ENCODE measurements around the gene PGAM1.

- TF ChIP-seq CTCF (IDR thresholded peaks at IDR 0.05) (no peak), POLR2AphosphoS5 (IDR thresholded peaks at IDR 0.05) (no peak)
Observed at GRCh38 chr10:97459111-97459510, 33.1 kb downstream of the PGAM1 start.

All from upper lobe of left lung (tissue), 4 donors.